ENCODE data around the gene BIRC6.

- TF ChIP-seq POLR2A (IDR thresholded peaks at IDR 0.05) = no peak
- TF ChIP-seq, protein P1, sequence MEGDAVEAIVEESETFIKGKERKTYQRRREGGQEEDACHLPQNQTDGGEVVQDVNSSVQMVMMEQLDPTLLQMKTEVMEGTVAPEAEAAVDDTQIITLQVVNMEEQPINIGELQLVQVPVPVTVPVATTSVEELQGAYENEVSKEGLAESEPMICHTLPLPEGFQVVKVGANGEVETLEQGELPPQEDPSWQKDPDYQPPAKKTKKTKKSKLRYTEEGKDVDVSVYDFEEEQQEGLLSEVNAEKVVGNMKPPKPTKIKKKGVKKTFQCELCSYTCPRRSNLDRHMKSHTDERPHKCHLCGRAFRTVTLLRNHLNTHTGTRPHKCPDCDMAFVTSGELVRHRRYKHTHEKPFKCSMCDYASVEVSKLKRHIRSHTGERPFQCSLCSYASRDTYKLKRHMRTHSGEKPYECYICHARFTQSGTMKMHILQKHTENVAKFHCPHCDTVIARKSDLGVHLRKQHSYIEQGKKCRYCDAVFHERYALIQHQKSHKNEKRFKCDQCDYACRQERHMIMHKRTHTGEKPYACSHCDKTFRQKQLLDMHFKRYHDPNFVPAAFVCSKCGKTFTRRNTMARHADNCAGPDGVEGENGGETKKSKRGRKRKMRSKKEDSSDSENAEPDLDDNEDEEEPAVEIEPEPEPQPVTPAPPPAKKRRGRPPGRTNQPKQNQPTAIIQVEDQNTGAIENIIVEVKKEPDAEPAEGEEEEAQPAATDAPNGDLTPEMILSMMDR (IDR thresholded peaks at IDR 0.05) = no peak
Observed at GRCh38 chr2:32502941-32503340, 146.1 kb downstream of the BIRC6 start.

Measured in heart left ventricle (tissue), 13 donors.